Type B pancreatic cell (in vitro differentiated cells): ENCODE data around the gene CORO1C. TPM values are rescaled to one million over a fixed set of nuclear protein-coding genes. Genes with fewer than 3 reads are reported as not detected.

ENCODE experiments used
- DNase-seq: peaks from one replicate; pipeline ENCODE4 v3.0.0; 2021; ENCODE audit warnings: mixed read lengths; ENCODE audit not compliant: unreplicated experiment; ENCODE audit errors: extremely low spot score
- H3K27ac Mint-ChIP-seq: 2 replicates; pipeline ENCODE4 v1.8.0; 2021; ENCODE audit warnings: mild to moderate bottlenecking, mixed read lengths
- H3K27me3 Mint-ChIP-seq: 2 replicates; pipeline ENCODE4 v1.8.0; 2021; ENCODE audit warnings: mixed read lengths
- H3K36me3 Mint-ChIP-seq: 2 replicates; pipeline ENCODE4 v1.8.0; 2021; ENCODE audit warnings: mixed read lengths
- H3K4me1 Mint-ChIP-seq: one replicate; pipeline ENCODE4 v1.8.0; 2021; ENCODE audit warnings: mixed read lengths; ENCODE audit not compliant: unreplicated experiment
- H3K4me3 Mint-ChIP-seq: 2 replicates; pipeline ENCODE4 v1.8.0; 2021; ENCODE audit warnings: mild to moderate bottlenecking, mixed read lengths
- H3K9me3 Mint-ChIP-seq: 2 replicates; pipeline ENCODE4 v1.8.0; 2021; ENCODE audit warnings: mixed read lengths
- CTCF ChIP-seq: fragments of 200-600 bp; sonication (generic); conservative IDR thresholded peaks from 2 replicates; pipeline ENCODE4 v1.5.0; 2021; ENCODE audit warnings: antibody characterized with exemption, mild to moderate bottlenecking
- total RNA-seq: library from RNA; stranded (reverse); gene quantifications from 2 replicates; pipeline ENCODE4 v1.2.1, GENCODE V29; 2021; ENCODE audit warnings: low replicate concordance

Gene CORO1C
- total RNA-seq, 1 donor from 2014 or later, result 103 TPM

GRCh38 chr12:108759924-108760323 is 28.6 kb upstream of the CORO1C start:
- no peak overlapping the region for H3K4me3 Mint-ChIP-seq
- H3K9me3 Mint-ChIP-seq, result no peaks in the 10 kb centered on the region
- DNase-seq, result no peak
- no peaks in the 10 kb centered on the region for H3K4me1 Mint-ChIP-seq
- H3K27me3 Mint-ChIP-seq, result no peaks in the 10 kb centered on the region
- TF ChIP-seq CTCF, result no peak
- H3K27ac Mint-ChIP-seq, result no peak overlapping the region
- no peaks in the 10 kb centered on the region for H3K36me3 Mint-ChIP-seq

DNA sequence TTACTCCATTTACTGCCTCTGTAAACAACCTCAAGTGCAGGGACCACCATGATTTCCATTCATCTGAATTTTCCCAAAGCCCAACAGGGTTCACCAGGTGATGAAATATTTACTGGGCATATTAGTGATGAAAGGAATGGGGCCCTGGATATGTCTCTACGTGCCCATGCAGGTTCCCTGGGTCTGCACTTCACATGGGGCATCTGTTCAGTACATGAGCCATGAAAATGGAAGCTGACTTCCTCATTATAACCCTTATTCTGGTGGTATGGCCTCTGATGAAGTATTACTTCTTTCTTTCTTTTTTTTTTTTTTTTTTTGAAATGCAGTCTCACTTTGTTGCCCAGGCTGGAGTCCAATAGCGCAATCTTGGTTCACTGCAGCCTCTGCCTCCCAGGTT is 26.5 kb upstream of the CORO1C start:
- no peaks in the 10 kb centered on the region for H3K36me3 Mint-ChIP-seq
- H3K27me3 Mint-ChIP-seq, result no peaks in the 10 kb centered on the region
- no peak for DNase-seq
- no peak for TF ChIP-seq CTCF
- peaks cover 4% of the 10 kb centered on the region for H3K4me1 Mint-ChIP-seq
- H3K27ac Mint-ChIP-seq, result no peak overlapping the region
- no peaks in the 10 kb centered on the region for H3K9me3 Mint-ChIP-seq
- no peak overlapping the region for H3K4me3 Mint-ChIP-seq

- no peak for DNase-seq
- Mint-ChIP-seq H3K36me3 (no peaks in the 10 kb centered on the region), H3K27ac (no peak overlapping the region), H3K27me3 (no peaks in the 10 kb centered on the region), H3K4me1 (peaks cover 7% of the 10 kb centered on the region), H3K9me3 (no peaks in the 10 kb centered on the region), H3K4me3 (no peak overlapping the region)
- no peak for TF ChIP-seq CTCF
Observed at GRCh38 chr12:108756421-108756820, 25.1 kb upstream of the CORO1C start.

DNA sequence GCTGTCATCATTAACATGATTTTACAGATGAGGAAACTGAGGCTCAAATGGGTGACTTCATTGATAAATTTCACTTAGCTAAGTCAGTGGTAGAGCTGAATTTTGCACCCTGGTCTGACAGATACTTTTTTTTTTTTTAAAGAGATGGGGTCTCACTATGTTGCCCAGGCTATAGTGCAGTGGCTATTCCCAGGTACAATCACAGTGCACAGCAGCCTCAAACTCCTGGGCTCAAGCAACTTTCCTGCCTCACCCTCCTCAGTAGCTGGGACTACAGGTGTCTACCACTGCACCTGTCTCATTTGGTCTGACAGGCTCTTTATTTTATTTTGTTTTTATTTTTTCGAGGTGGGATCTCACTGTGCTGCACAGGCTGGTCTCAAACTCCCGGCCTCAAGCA is 24.2 kb upstream of the CORO1C start:
- TF ChIP-seq CTCF, result no peak
- peaks cover 9% of the 10 kb centered on the region for H3K4me1 Mint-ChIP-seq
- no peak overlapping the region for H3K27ac Mint-ChIP-seq
- H3K27me3 Mint-ChIP-seq, result no peaks in the 10 kb centered on the region
- H3K36me3 Mint-ChIP-seq, result no peaks in the 10 kb centered on the region
- no peak for DNase-seq
- H3K4me3 Mint-ChIP-seq, result no peak overlapping the region
- no peaks in the 10 kb centered on the region for H3K9me3 Mint-ChIP-seq

- Mint-ChIP-seq H3K4me3 (no peak overlapping the region), H3K9me3 (no peaks in the 10 kb centered on the region), H3K36me3 (no peaks in the 10 kb centered on the region), H3K27me3 (no peaks in the 10 kb centered on the region), H3K4me1 (peaks cover 10% of the 10 kb centered on the region), H3K27ac (no peak overlapping the region)
- no peak for DNase-seq
- TF ChIP-seq CTCF, result no peak
Observed at GRCh38 chr12:108753976-108754375, 22.7 kb upstream of the CORO1C start.

- H3K27me3 Mint-ChIP-seq, result no peaks in the 10 kb centered on the region
- H3K9me3 Mint-ChIP-seq, result no peaks in the 10 kb centered on the region
- TF ChIP-seq CTCF, result no peak
- no peak overlapping the region for H3K27ac Mint-ChIP-seq
- H3K4me1 Mint-ChIP-seq, result peaks cover 10% of the 10 kb centered on the region
- H3K4me3 Mint-ChIP-seq, result no peak overlapping the region
- DNase-seq, result no peak
- no peaks in the 10 kb centered on the region for H3K36me3 Mint-ChIP-seq
Observed at GRCh38 chr12:108752387-108752786, 21.1 kb upstream of the CORO1C start.
